AG09319 (cell line): ENCODE results near the gene IQCK.
"Not testable (repeated sequence)": the region's sequence is repeated elsewhere in the genome, so short reads cannot be mapped to it uniquely, and the experiment has no call there.

Experiments
- DNase-seq: peaks from one replicate; pipeline ENCODE4 v3.0.0-alpha.2; 2010; ENCODE audit warnings: low read depth; ENCODE audit errors: extremely low read depth
- TF ChIP-seq, protein P1 (sequence below): IDR thresholded peaks from 2 replicates; pipeline ENCODE4 v1.5.1; 2011; ENCODE audit warnings: low read depth, mild to moderate bottlenecking, inconsistent platforms, low read length, moderate library complexity

The IQCK gene

DNA sequence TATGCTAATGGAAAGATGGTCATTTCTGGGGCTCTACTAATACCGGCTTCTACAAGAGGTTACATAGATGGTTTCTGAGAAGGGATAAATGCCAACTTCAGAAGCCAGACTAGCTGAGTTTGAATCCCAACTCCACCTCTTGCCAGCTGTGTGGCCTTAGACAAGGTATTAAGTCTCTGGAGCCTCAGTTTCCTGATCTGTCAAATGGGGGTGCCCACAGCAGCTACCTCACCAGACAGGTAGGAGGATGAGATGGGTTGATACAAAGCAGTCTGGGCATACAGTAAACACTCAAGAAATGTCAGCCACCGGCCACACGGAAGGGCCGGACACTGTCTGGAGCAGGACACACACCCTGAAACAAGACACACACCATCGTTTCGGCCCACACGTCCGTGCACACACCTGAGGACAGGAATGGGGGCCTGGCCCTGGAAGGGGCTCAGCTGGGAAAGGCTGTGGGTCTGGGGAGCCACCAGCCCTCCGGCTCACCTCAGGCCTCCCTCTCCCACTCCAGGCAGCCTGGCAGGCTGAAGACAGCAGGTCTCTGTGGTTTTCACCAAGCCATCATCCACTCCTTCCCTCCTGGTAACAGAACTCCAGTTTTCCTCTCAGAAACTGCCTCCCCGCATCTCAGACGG is 5.5 kb upstream of the IQCK start:
- TF ChIP-seq, protein P1, sequence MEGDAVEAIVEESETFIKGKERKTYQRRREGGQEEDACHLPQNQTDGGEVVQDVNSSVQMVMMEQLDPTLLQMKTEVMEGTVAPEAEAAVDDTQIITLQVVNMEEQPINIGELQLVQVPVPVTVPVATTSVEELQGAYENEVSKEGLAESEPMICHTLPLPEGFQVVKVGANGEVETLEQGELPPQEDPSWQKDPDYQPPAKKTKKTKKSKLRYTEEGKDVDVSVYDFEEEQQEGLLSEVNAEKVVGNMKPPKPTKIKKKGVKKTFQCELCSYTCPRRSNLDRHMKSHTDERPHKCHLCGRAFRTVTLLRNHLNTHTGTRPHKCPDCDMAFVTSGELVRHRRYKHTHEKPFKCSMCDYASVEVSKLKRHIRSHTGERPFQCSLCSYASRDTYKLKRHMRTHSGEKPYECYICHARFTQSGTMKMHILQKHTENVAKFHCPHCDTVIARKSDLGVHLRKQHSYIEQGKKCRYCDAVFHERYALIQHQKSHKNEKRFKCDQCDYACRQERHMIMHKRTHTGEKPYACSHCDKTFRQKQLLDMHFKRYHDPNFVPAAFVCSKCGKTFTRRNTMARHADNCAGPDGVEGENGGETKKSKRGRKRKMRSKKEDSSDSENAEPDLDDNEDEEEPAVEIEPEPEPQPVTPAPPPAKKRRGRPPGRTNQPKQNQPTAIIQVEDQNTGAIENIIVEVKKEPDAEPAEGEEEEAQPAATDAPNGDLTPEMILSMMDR = no peak
- no peak for DNase-seq

DNA sequence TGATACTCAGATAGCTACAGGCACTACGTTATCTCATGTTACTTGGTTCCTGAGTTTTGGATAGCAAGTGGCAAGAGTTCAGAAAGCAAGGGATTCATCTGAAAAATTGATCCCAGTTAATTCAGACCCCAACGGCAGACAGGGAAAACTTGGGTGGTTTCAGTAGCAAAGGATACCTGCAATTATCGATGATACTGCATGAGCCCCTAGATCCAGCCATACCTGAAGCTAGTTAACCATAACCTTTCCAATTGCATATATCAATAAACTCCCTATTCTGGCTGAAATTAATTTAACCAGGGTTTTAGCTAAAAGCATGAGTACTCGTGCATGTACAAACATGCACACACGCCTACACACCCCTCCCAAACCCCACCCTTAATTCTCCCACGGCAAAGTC is 4.4 kb upstream of the IQCK start:
- no peak for DNase-seq
- TF ChIP-seq, protein P1 = no peak

DNA sequence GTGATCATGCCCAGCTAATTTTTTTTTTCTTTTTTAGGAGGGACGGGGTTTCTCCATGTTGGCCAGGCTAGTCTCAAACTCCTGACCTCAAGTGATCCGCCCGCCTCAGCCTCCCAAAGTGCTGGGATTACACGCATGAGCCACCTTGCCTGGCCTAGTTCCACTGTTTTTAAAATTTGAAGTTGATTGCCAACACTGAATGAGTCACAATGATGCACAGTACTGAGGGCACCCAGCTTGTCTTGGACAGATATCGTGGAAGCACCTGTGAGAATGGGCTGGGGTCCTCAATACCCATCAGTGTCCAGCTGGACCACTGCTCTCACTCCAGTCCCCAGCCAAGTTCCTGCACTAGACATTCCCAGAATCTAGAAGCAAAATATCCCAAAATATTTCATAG is 2.5 kb upstream of the IQCK start:
- TF ChIP-seq, protein P1 = no peak
- no peak for DNase-seq

DNA sequence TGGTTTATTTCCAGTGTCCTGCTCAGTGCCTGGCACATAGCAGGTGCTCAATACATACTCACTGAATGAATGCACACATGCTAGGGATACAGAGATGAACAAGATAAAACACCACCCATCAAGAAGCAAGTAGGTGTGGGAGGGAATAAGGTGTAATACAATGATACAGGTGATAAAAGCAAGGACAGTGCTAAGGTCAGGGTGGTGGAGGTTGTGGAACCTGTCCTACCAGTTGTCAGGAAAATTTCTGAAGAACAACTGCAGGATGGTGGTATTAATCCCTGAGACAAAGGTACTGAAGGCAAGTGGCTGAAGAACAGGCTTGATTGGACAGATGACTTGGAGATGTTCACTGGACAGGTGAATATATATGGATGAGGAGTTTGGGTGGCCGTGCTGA is 1.9 kb upstream of the IQCK start:
- DNase-seq = no peak
- TF ChIP-seq, protein P1 = no peak

DNA sequence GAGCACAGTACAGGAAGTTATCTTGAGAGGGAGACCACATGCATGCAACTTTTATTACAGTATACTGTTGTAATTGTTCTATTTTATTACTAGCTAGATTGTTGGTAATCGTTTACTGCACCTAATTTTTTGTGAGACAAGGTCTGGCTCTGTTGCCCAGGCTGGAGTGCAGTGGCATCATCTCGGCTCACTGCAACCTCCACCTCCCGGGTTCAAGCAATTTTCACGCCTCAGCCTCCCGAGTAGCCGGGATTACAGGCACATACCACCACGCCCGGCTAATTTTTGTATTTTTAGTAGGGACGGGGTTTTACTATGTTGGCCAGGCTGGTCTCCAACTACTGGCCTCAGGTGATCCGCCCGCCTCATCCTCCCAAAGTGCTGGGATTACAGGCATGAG is 1.3 kb upstream of the IQCK start:
- DNase-seq = not testable (repeated sequence)

DNA sequence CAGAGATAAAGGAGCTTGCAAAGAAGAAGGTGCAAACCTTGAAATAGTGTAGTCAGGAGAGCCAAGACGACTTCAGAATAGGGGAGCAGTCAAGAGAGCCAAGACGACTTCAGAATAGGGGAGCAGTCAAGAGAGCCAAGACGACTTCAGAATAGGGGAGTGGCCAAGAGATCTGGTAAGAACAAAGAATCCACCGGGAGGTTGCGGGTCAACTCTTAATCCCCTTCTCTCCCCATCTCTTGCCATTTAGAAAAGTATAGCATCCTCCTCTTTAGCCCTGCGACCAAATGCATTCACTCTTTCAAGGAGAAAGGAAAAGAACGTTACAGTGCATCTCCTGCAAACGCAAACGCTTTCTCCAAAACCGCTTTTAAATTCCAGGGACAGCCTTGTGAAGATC is 757 bp upstream of the IQCK start:
- no peak for DNase-seq
- TF ChIP-seq, protein P1 = no peak

DNA sequence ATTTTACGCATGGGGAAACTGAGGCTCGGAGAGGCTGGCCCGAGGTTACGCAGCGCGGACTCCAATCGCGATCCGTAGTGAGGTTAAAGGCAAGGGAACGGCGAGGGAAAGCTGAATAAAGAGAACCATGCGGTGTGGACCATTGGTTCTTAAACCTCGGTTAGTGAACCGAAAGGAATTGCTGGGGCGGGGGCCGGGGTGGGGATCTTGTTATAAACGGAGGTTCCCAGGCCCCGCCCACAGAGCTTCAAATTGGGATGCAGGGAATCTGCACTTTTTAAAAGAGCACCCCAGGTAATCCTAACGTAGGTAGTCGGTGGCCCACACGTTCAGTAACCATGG is 524 bp downstream of the IQCK start:
- TF ChIP-seq, protein P1 = no peak

DNA sequence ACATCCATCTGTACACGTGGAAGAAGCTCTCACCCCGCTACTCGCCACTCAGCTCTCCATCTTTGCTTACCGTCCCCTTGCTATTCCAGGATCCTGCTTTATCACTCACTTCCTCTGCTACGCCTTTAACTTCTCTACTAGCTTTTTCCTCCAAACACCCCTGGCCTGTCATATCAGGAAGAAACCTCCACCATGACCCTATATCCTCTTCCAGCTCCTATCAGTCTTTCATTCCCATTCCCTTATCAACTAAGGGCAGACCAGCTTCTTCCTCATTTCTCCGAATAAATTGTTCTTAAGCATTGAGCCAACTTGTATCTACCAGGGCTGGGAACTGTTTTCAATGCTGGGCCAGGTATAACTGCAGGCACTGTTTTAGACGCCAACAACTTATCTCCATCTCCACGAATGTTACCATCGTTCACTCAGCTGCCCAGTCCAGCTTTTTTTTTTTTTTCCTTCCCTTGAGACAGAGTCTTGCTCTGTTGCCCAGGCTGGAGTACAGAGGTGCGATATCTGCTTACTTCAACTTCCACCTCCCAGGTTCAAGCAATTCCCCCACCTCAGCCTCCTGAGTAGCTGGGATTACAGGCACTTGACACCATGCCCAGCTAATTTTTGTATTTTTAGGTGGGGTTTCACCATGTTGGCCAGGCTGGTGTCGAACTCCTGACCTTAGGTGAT is 4.3 kb downstream of the IQCK start:
- no peak for DNase-seq
- TF ChIP-seq, protein P1 = no peak

More for the DNA sequence above, 524 bp downstream of the IQCK start:
- DNase-seq = no peak
